NCI-H2196 (cell line): ENCODE measurements around the gene TAOK3.
"Not testable (repeated sequence)": the region's sequence is repeated elsewhere in the genome, so short reads cannot be mapped to it uniquely, and the experiment has no call there.

Experiments
- DNase-seq: peaks from one replicate; lab custom pipeline; 2025; ENCODE audit not compliant: unreplicated experiment; lab: John Stamatoyannopoulos, UW

Gene TAOK3

DNA sequence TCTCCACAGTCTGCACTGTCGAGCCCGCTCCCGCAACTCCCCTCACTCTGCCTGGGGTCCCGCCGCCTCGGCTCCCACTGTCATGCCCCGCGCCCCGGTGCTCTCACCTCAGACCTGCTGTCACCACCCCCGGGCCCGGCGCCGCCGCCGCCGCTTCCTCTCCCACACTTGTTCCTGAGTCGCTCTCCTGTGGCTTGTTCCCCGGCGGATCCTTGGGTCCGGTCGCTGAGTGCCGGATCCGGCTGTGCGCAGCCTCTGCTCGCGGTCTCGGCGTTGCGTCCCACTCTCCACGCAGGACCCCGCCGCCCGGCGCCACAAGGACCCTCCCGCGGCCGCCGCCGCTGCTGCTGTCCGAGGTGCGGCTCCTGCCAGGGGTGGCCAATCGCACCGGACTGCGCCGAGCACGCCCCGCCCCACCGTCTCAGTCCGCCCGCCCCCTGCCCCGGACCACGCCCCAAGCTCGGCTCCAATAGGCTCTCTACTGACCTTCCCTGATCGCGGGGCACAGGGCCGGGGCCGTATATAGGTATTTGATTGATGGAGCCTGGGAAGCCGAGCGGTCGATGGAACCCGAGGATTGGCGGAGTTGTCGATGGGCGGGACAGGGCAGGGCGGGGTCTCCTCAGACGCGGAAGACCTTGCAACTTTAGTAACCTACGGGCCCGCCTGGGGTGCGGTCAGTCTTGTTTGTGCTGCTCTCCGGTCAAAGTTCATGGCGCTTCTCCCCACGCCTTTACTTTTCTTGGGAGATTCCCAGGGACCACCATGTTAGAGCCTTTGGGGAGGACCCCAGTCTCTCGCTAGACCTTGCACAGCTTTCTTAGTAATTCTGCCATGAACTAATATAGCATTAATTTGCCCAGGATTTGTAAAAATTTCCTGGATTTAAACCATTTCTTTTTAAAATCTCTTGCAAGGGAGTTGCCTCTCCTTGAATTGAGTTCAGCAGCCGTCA lies at the start of gene TAOK3:
Gene TAOK3, minus strand, starts transcription at position 367 of the 955 bp plus-strand sequence. CDS start 117,340 bp downstream, outside the sequence.
- peak; percentile 96 for DNase-seq

GRCh38 chr12:118420673-118421072 lies 48.0 kb upstream of the TAOK3 start:
- DNase-seq, result no peak

DNA sequence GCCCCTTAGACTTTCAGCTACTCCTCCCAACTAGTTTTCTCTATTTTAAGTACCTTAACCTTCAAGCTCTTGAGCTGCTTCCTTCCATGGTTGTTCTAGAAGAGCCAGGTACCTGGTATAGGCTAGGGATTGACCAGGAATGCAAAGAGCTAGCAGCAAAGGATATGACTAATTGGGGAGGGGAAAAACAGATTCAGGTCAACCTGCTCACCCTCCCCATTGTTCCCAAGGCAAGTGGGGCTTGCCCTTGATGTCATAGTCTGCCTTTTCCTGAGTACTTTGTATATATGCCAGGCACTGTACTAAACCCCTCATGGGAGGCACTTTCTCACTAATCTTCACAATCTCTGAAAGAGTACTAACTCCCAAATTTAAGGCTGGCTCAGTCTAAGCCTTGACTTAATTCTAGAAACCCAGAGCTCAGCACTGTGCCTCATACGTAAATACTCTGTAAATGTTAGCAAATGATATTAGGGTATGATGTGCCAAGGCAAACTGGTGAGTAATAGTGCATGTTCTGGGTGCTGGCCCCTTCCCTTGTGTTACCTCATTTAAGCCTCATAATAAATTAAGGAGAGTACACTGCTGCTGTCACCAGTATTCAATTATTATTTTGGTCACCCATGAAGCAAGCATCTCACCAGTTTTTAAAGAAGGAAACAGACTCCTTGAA lies 45.8 kb upstream of the TAOK3 start:
- no peak for DNase-seq

- DNase-seq, result no peak
Observed at GRCh38 chr12:118417942-118418341, 45.2 kb upstream of the TAOK3 start.

- no peak for DNase-seq
Observed at GRCh38 chr12:118409834-118410233, 37.1 kb upstream of the TAOK3 start.

DNA sequence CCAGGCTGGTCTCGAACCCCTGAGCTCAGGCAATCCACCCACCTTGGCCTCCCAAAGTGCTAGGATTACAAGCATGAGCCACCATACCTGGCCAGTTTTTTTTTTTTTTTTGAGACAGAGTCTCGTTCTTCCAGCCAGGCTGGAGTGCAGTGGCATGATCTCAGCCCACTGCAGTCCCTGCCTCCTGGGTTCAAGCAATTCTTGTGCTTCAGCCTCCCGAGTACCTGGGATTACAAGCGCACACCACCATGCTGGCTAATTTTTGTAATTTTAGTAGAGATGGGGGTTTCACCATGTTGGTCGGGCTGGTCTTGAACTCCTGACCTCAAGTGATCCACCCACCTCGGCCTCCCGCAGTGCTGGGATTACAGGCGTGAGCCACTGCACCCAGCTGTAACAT lies 35.5 kb upstream of the TAOK3 start:
- not testable (repeated sequence) for DNase-seq

GRCh38 chr12:118404876-118405521 lies 32.3 kb upstream of the TAOK3 start:
- peak; percentile 78 for DNase-seq

GRCh38 chr12:118402251-118402650 lies 29.5 kb upstream of the TAOK3 start:
- no peak for DNase-seq

DNA sequence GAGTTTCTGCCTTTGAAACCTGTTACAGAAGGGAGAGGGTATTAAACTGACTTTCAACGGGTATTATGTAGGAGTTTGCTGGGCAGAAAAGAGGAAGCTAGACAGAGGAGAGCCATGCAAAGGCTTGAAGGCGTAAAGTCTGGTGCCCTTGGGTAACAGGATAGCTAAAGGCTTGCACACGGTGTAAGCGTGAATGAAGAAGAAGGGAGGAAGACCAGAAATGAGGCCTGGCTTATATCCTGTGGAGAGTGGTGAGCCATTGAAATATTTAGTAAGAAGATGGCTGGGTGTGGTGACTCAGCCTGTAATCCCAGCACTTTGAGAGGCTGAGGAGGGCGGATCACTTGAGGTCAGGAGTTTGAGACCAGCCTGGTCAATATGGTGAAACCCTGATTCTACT lies 26.2 kb upstream of the TAOK3 start:
- DNase-seq, result no peak

- no peak for DNase-seq
Observed at GRCh38 chr12:118398524-118398923, 25.8 kb upstream of the TAOK3 start.

DNA sequence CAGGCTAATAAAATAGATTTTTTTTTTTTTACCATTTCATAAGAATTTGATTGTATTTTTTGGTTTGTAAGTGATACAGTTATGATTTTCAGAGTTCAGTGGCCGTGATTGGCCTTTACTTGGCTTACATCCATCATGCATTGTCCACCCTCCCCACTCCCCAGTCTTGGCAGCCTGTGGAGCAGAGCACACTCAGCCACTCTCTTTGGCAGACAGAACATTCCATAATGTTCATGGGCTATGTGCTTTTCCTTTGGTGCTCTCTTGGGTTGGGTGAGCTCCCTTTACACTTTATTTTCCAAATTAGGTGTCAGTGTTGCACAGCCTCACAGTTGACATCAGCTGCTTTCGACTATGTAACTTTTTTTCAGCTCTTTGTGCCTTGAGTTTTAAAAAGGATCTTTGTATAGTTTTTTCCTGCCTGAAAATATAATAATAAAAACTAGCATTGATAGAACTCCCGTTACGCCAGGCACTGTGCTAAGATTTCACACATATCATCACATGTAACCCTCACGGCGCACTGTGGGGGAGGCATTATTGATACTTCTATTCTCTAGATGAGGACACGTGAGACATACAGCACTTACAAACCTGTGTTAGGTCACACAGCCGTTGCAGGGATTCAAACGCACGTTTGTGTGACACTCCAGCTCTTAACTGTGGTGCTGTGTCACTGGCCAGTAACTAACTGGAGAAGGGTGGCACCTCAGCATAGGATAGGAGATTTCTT lies 25.2 kb upstream of the TAOK3 start:
- no peak for DNase-seq

GRCh38 chr12:118391836-118392235 lies 19.1 kb upstream of the TAOK3 start:
- no peak for DNase-seq

DNA sequence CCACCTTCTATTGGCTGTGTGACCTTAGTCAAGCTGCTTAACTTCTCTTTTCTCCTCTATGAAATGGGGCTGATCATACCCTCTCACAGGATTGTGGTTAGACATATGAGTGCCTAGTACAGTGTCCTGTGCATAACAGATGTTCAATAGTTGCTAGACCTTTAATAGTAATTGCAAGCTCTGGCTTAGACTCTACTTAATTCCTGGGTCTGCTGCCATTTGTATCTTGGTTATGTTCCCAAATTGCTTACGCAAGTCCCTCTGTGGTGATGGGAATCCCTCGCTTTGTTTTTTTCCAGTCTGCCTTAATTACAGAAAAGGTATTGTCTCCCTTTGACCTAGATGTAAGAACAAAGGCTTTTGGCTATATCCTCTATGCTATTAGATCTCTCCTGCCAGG lies 18.7 kb upstream of the TAOK3 start:
- DNase-seq, result no peak

- DNase-seq, result peak; percentile 60
Observed at GRCh38 chr12:118377884-118378470, 5.3 kb upstream of the TAOK3 start.

DNA sequence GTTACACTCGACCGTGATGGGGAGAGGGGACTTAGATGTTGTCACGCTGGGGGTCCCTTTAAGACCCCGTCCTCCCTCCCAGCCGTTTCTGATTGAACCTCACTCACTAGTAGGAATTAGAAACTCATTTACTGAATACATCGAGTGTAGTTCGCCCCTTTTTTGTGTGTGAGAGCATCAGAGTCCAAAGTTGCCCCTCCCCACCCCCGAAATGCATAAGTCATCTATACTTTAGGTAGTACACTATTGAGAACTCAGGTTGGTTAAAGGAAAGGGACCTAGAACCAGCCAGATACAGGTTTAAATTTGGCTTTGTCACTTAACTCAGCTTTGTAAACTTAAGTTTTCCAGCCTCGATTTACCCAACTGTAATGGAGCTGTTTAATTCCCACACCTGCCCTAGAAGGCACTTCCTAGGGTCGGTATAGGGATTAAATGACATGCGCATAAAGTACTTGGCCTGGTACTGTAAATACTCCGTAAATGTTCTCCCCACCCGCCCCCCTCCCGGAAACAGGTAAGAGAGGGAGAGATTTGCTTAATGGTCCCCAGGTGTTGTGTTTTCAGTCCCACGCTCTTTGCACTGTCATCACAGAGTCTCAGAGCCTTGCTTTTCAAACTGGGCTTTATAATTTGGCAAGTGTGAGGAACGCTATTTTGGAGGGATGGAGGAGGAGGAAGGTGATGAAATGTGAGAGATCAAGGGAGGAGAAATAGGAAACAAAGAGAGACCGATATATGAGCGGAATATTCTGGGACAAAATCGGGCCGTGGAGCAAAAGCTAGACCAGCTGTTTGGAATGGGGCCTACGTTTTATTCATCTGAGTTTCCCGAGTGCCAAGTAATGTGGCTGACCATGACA lies 4.5 kb upstream of the TAOK3 start:
- no peak for DNase-seq

DNA sequence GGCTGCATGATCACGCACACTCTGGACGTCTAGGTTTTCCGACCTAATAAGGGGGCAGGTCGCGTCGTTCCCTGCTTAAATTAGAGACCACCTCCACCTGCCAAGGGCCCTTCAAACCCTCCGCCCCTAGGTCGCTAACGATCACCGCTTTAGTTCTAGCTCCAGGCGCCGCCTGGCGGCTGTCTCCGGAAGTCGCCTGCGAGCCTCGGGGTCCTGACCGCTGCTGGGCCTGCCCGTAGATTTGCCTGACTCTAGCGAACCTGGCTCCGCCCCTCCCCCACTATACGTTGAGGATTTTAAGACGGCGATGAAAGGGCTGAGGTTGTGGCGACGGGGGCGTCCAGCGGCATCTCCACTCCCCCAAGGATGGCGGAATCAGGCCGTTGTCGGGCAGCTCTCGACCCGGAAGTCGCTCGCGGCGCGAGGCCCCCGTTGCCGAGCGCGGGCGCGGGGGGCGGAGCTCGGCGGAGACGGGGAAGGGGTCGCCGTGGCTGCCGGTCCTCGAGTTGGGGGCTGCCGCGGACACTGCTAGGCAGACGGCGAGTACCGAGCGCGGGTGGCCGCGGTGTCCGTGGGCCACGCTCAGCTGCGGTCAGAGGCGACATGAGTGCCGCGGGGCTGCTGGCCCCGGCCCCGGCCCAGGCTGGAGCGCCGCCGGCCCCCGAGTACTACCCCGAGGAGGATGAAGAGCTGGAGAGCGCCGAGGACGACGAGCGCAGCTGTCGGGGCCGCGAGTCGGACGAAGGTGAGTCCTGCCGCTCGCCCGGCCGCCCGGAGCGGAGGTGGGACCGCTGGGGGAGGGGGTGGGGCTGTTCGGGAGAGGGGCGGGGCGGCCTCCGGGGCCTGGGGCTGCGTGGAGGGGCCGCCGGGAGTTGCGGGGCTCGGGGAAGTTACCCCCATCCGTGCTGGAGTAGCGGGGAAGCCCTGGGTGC lies 3.6 kb upstream of the TAOK3 start, which contains the start of gene SUDS3:
Gene SUDS3, plus strand, starts transcription at position 467 of the 932 bp plus-strand sequence. Its CDS starts 137 bp downstream, at position 604.
- peak; percentile 94 for DNase-seq

DNA sequence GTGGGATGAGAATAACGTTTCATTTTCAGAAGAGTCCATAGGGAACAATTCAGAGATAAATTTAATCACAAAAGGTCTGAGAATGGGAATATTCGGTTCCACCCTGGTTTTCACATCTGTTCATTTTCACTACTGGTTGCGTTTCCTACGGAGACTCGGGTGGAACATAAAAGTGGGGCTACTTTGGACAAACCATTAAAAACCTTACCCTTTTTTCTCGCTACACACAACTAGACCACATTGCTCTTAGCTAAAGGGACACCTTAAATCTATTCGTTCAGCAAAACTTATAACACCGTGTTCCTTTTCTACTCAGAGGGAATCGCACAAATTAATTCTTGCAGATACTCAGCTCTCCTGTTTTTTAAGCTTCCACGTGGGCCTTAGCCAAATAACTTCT lies 2.6 kb upstream of the TAOK3 start:
- DNase-seq, result no peak

DNA sequence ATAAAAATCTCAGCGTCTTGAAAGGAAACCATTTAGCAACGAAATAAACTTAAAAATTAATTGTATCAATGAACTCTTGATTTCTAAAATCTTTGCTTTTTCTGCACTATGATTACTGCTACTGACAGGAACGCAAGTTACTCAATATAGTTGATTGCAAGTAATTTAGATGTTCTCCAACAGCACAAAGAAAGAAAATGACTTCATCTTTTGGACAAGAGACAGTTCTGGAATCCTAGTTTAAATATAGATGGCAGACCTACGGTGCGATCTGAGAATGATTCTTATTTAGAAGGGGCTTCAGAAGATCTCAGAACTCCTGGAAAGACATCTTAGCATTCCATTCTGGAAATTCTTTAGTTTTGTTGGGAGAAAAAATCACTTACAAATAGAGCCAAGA lies 2.2 kb upstream of the TAOK3 start:
- no peak for DNase-seq
